ENCODE data around the gene SLC25A25. TPM values are rescaled to one million over a fixed set of nuclear protein-coding genes. Genes with fewer than 3 reads are reported as not detected.
A peak's percentile ranks its signal among the peaks of the same experiment; 100 is the strongest.

The SLC25A25 gene
- total RNA-seq, 1 donor from 2014 or later, result 9.7 TPM

DNA sequence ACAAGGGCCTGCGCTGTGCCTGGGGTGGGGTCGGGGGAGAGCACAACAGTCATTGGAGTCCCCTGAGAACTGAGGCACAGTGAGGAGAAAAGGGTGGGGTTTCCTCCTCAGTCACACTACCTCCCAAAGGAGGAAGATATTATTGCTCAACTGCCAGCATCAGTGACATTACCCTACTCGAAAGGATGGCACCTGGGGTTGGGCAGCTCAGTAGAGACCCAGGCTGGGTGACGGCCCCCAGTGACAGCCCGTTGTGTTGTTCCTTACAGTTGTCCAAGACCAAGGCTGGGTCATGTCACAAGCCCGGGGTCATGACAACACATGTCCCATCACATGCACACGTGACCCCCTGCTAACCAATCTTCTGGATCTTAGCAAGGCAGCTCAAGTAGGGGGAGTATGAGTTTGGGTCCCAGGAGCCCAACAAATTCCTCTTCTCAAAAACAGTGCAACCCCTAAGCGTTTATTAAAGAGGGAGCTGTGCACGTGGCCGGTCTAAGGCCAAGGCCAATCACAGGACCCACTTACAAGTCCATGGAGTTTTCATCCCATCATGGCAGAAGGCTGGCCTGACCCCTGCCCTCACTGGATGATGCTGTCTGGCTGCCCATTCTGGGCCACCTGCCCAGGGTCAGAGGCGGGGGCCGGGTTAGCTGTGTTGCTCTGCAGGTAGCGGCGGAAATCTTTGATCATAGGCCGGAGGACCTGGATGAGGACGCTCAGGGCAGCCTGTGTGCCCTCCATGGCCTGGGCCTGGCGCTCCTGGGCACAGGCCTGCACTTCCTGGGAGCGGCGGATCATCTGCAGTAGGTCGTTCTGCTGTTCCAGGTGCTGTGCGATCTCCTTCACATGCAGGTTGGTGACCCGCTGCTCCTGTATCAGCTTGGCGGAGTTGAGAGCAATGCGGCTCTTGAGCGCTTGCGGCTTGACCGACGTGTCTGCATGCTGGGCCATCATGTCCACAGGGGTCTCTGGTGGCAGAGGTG lies 4.9 kb upstream of the SLC25A25 start:
- TF ChIP-seq, protein P1, sequence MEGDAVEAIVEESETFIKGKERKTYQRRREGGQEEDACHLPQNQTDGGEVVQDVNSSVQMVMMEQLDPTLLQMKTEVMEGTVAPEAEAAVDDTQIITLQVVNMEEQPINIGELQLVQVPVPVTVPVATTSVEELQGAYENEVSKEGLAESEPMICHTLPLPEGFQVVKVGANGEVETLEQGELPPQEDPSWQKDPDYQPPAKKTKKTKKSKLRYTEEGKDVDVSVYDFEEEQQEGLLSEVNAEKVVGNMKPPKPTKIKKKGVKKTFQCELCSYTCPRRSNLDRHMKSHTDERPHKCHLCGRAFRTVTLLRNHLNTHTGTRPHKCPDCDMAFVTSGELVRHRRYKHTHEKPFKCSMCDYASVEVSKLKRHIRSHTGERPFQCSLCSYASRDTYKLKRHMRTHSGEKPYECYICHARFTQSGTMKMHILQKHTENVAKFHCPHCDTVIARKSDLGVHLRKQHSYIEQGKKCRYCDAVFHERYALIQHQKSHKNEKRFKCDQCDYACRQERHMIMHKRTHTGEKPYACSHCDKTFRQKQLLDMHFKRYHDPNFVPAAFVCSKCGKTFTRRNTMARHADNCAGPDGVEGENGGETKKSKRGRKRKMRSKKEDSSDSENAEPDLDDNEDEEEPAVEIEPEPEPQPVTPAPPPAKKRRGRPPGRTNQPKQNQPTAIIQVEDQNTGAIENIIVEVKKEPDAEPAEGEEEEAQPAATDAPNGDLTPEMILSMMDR (IDR thresholded peaks at IDR 0.05; ENCODE audit: unreplicated experiment), result no peak
- Mint-ChIP-seq H3K27me3 (no peaks in the 10 kb centered on the region), H3K4me3 (ENCODE audit: low read depth) (no peak overlapping the region), H3K9me3 (ENCODE audit: low read depth) (no peaks in the 10 kb centered on the region), H3K27ac (no peak overlapping the region), H3K4me1 (ENCODE audit: low read depth) (peaks cover 6% of the 10 kb centered on the region), H3K36me3 (ENCODE audit: insufficient read depth) (peaks cover 7% of the 10 kb centered on the region)
- DNase-seq (ENCODE audit: low spot score, unreplicated experiment), result no peak

DNA sequence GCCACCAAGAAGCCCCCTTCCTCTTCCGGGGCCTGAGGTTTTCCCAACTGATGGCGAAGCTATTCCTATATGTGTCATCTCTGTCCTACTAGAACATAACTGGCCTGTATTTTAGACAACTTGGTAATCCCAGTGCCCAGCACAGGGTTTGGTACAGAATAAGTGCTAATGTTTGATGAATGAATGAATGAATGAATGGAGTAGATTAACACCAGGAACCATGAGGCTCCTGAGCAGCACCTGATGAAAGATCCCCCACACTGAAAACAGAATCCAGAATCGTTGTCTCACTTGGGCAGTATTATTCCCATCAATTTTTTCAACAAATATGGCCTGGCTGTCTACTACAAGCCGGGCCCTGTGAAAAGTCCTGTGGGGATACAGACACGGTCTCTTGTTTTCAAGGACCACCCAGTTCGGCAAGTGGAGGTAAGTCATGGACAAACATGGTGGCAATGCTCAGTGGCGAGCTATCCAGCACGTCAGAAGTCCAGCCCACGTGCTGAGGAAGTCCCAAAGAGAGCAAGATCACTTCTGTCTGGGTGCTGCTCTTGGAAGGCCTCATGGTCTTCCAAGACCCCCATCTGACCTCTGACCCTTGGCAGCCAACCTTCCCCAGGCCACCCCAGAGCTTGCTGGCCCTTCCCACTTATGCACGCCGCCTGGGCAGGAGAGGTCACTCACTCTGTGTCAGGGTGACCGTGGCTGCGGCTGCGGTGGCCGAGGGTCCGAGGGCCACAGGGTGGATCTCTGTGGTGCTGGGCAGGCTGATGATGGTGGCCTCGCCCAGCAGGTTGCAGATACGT lies 1.9 kb upstream of the SLC25A25 start:
- Mint-ChIP-seq H3K9me3 (ENCODE audit: low read depth) (no peaks in the 10 kb centered on the region), H3K27ac (no peak overlapping the region), H3K27me3 (peaks cover 2% of the 10 kb centered on the region), H3K4me3 (ENCODE audit: low read depth) (no peak overlapping the region), H3K36me3 (ENCODE audit: insufficient read depth) (peaks cover 7% of the 10 kb centered on the region), H3K4me1 (ENCODE audit: low read depth) (peaks cover 15% of the 10 kb centered on the region)
- DNase-seq (ENCODE audit: low spot score, unreplicated experiment), result no peak
- TF ChIP-seq, protein P1 (IDR thresholded peaks at IDR 0.05; ENCODE audit: unreplicated experiment), result no peak

DNA sequence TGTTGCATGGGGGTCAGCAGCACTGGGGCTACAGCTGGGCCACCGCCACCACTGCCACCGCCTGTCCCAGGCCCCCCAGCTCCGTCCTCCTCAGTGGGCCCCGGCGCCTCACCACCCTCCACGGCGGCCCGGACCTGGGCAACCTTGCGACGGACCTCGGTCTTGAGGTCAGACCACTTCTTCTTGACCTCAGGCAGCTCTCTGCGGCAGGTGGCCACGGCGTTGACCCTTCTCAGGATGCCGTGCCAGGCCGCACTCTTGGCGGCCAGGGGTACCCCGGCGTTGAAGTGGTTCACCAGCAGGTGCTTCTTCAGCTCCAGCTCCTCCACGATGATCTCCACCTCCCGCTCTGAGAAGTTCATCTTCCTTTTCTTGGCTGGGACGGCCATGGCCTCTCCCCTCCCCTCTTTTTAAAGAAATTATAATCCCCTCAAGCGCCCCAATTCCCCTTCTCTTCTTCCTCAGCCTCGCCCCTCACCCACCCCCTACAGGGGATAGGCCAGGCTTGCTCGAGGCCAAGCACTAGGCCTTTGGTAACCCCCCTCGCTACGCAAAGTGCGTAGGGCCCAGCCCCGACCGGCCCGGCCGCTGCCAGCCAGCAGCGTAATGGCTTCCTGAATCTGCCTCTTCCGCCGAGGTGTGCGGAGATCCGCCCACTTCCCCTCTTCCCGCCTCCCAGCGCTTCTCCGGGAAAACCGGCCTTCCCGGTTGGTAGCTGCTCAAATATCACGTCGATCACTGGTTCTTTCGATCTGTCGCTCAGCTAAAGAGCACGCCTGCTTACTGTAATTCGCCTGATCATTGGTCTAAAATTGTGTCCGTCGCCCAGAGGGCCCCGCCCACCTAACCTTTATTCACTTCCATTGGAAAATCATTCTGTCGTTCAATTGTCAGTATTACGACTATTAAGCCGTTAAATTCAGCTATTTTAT lies 1.1 kb upstream of the SLC25A25 start, which contains the start of gene NAIF1:
NAIF1 (minus strand) TSS at position 608 of the 932 bp plus-strand sequence; CDS start at position 389, 219 bp downstream.
- H3K9me3 Mint-ChIP-seq (ENCODE audit: low read depth), result no peaks in the 10 kb centered on the region
- peak within 1 kb of the TSS; percentile 75 for H3K4me3 Mint-ChIP-seq (ENCODE audit: low read depth)
- peak; percentile 94 for DNase-seq (ENCODE audit: low spot score, unreplicated experiment)
- H3K27me3 Mint-ChIP-seq, result peaks cover 2% of the 10 kb centered on the region
- no peak within 1 kb of the TSS for H3K27ac Mint-ChIP-seq
- TF ChIP-seq, protein P1 (IDR thresholded peaks at IDR 0.05; ENCODE audit: unreplicated experiment), result no peak
- H3K4me1 Mint-ChIP-seq (ENCODE audit: low read depth), result peaks cover 16% of the 10 kb centered on the region
- peaks cover 5% of the 10 kb centered on the region for H3K36me3 Mint-ChIP-seq (ENCODE audit: insufficient read depth)

DNA sequence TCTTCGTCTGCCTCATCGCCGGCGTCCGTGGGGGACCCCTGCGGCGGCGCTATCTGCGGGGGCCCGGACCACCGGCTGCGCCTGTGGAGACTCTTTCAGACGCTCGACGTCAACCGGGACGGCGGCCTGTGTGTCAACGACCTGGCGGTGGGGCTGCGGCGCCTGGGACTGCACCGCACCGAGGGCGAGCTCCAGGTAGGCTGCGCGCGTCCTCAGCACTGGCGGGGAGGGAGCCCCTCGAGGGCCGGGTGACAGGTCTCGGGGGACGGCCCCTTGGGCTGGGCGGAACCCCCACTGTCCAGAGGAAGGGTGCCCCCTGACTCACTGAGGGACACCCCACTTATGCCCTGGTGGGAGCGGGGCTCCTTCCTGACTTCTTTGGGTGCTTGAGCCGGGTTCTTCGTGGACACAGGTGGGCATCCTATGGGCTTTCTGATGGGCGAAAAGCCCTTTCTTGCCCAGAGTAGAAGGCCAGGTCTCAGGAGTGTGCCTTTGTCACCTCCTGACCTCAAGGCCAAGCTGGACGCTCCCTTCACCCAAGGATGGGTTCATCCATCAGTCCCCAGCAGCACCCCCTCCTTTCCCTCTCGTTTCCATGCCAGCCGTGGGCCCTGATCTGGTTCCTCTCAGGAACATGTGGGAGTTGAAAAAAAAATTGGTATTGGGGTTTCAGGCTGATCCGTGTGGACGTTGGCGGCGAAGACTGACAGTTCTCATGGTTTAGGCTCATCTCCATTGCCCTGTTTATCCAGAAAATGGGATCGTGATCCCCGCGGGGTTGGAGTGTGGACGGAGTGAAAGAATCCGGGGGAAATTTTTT lies 564 bp downstream of the SLC25A25 start:
- Mint-ChIP-seq H3K9me3 (ENCODE audit: low read depth) (no peaks in the 10 kb centered on the region), H3K27ac (peak overlapping the region; percentile 67), H3K4me1 (ENCODE audit: low read depth) (peaks cover 33% of the 10 kb centered on the region), H3K4me3 (ENCODE audit: low read depth) (peak overlapping the region; percentile 75), H3K36me3 (ENCODE audit: insufficient read depth) (peaks cover 1% of the 10 kb centered on the region), H3K27me3 (peaks cover 2% of the 10 kb centered on the region)
- TF ChIP-seq, protein P1 (IDR thresholded peaks at IDR 0.05; ENCODE audit: unreplicated experiment), result no peak
- no peak for DNase-seq (ENCODE audit: low spot score, unreplicated experiment)
